ENCODE results near the gene EYS. TPM values are rescaled to one million over a fixed set of nuclear protein-coding genes. Genes with fewer than 3 reads are reported as not detected.

Gene EYS
- total RNA-seq, 3 donors from 2014 or later, result 0.16 to 0.61 (median 0.60) TPM

- ATAC-seq, result no peak
Observed at GRCh38 chr6:63671098-63671754, 2035.8 kb downstream of the EYS start.

More at GRCh38 chr6:63671098-63671754, 2035.8 kb downstream of the EYS start:
- Histone ChIP-seq H3K36me3 (ENCODE audit: low read depth) (no peaks in the 10 kb centered on the region), H3K9me3 (no peaks in the 10 kb centered on the region), H3K4me3 (no peak overlapping the region), H3K4me1 (ENCODE audit: low read depth) (peaks cover 13% of the 10 kb centered on the region)
- TF ChIP-seq, protein P1, sequence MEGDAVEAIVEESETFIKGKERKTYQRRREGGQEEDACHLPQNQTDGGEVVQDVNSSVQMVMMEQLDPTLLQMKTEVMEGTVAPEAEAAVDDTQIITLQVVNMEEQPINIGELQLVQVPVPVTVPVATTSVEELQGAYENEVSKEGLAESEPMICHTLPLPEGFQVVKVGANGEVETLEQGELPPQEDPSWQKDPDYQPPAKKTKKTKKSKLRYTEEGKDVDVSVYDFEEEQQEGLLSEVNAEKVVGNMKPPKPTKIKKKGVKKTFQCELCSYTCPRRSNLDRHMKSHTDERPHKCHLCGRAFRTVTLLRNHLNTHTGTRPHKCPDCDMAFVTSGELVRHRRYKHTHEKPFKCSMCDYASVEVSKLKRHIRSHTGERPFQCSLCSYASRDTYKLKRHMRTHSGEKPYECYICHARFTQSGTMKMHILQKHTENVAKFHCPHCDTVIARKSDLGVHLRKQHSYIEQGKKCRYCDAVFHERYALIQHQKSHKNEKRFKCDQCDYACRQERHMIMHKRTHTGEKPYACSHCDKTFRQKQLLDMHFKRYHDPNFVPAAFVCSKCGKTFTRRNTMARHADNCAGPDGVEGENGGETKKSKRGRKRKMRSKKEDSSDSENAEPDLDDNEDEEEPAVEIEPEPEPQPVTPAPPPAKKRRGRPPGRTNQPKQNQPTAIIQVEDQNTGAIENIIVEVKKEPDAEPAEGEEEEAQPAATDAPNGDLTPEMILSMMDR (IDR thresholded peaks at IDR 0.05), result no peak
- intact Hi-C loops (cut with DNase I, micrococcal nuclease), result loop anchor here in 1 of 2 donors (5.0 kb wide), 1 partner anchor 34 kb away; the partner anchor contains the start of gene PHF3
- DNase-seq, result no peak

Measured in mucosa of descending colon (tissue), 3 donors.